Activated CD8-positive, alpha-beta T cell treated with anti-CD3 and anti-CD28 coated beads for 36 hours (primary cell): ENCODE results near the gene SLC6A11. TPM values are rescaled to one million over a fixed set of nuclear protein-coding genes. Genes with fewer than 3 reads are reported as not detected.

ENCODE experiments used
- ATAC-seq: fragments of 200-7000 bp; cut with Tn5 transposase; one replicate; pipeline ENCODE4 v1.10.0; 2021; ENCODE audit warnings: mild to moderate bottlenecking, moderate library complexity
- CTCF ChIA-PET: fragments of 350-600 bp; sonication (Branson Sonifier 250); formaldehyde crosslinking; loops from one replicate; lab custom pipeline; 2021; ENCODE audit warnings: antibody characterized with exemption; lab: Charles Lee
- POLR2A ChIA-PET: fragments of 350-600 bp; sonication (Branson Sonifier 250); formaldehyde crosslinking; loops from one replicate; lab custom pipeline; 2021; ENCODE audit warnings: antibody characterized with exemption; lab: Charles Lee
- DNase-seq: peaks from one replicate; pipeline ENCODE4 v3.0.0-alpha.2; 2020
- H3K27ac Mint-ChIP-seq: one replicate; pipeline ENCODE4 v1.8.0; 2021; ENCODE audit warnings: mild to moderate bottlenecking, mixed read lengths
- H3K27me3 Mint-ChIP-seq: one replicate; pipeline ENCODE4 v1.8.0; 2021; ENCODE audit warnings: mixed read lengths
- H3K36me3 Mint-ChIP-seq: one replicate; pipeline ENCODE4 v1.8.0; 2021; ENCODE audit warnings: low read depth, mixed read lengths
- H3K4me1 Mint-ChIP-seq: one replicate; pipeline ENCODE4 v1.8.0; 2021; ENCODE audit warnings: low read depth, mixed read lengths
- H3K4me3 Mint-ChIP-seq: one replicate; pipeline ENCODE4 v1.8.0; 2021; ENCODE audit warnings: mild to moderate bottlenecking, moderate library complexity, mixed read lengths
- H3K9me3 Mint-ChIP-seq: one replicate; pipeline ENCODE4 v1.8.0; 2021; ENCODE audit warnings: mixed read lengths
- intact Hi-C: fragments of 100-400 bp; cut with micrococcal nuclease; formaldehyde crosslinking; loops from one replicate; pipeline ENCODE4 v1.10.0; 2022
- total RNA-seq, 2 experiments: library from RNA; stranded (reverse); gene quantifications; one replicate each; pipeline ENCODE4 v1.2.3, GENCODE V29; 2021
- TF ChIP-seq, protein P1 (sequence below): fragments of 200-600 bp; IDR thresholded peaks from one replicate; pipeline ENCODE4 v1.8.0; 2022; ENCODE audit warnings: antibody characterized with exemption, mild to moderate bottlenecking

SLC6A11 gene
- total RNA-seq, 2 experiments from 2014 or later: not detected

DNA sequence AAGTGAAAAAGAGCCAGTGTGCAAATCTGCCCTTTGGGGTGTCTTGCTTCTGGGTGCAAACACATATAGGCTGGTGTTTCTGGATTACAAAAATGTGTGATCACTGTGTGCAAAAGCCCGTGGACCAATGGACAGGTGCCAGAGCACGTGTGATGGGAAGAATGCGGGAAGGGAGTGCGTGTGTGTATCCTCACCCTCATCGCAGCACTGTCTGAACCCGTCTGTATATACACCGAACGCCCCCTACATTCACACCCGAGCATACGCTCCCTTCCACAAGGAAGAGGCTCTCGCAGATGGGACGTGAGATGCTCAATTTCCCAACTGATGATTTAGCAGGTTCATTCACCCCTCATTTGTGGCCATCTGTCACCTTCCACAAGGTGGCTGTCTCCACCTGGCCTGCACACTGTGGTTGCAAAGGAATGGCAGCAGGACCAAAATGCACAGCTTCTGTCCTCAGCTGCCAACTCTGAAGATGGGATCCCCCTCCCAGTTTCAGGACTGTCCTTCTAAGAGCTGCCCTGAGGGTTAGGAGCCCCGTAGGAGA, 157.1 kb downstream of the SLC6A11 start:
- TF ChIP-seq, protein P1, sequence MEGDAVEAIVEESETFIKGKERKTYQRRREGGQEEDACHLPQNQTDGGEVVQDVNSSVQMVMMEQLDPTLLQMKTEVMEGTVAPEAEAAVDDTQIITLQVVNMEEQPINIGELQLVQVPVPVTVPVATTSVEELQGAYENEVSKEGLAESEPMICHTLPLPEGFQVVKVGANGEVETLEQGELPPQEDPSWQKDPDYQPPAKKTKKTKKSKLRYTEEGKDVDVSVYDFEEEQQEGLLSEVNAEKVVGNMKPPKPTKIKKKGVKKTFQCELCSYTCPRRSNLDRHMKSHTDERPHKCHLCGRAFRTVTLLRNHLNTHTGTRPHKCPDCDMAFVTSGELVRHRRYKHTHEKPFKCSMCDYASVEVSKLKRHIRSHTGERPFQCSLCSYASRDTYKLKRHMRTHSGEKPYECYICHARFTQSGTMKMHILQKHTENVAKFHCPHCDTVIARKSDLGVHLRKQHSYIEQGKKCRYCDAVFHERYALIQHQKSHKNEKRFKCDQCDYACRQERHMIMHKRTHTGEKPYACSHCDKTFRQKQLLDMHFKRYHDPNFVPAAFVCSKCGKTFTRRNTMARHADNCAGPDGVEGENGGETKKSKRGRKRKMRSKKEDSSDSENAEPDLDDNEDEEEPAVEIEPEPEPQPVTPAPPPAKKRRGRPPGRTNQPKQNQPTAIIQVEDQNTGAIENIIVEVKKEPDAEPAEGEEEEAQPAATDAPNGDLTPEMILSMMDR: no peak
- ATAC-seq (no peak), DNase-seq (no peak)
- Mint-ChIP-seq H3K27me3 (peaks cover 8% of the 10 kb centered on the region), H3K9me3 (no peaks in the 10 kb centered on the region), H3K4me3 (no peak overlapping the region), H3K4me1 (no peaks in the 10 kb centered on the region), H3K36me3 (no peaks in the 10 kb centered on the region), H3K27ac (no peak overlapping the region)
- ChIA-PET POLR2A (no interaction called here), CTCF (no interaction called here)
- intact Hi-C loops: no loop called here

DNA sequence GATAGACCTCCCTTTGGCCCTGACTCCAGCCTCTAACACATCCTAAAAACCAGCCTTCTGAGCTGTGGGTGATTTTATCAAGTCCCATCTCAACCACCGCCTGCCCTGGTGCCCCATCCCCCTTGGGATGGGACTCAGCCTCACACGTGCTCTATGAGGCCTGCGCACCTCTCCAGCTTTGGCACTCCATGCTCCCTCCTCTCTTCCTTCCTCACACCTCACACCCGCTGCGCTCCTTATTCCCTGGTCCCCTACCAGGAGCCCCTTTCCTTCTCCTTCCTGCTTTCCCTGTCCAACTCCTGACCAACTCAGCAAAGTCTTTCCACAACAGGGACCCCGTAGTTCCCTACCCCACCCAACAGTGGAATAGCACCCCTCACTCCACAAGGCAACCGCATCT, 158.1 kb downstream of the SLC6A11 start:
- TF ChIP-seq, protein P1: no peak
- Mint-ChIP-seq H3K4me3 (no peak overlapping the region), H3K4me1 (no peaks in the 10 kb centered on the region), H3K36me3 (no peaks in the 10 kb centered on the region), H3K9me3 (no peaks in the 10 kb centered on the region), H3K27me3 (peaks cover 10% of the 10 kb centered on the region), H3K27ac (no peak overlapping the region)
- CTCF ChIA-PET: no interaction called here
- intact Hi-C loops: no loop called here
- ATAC-seq (no peak), DNase-seq (no peak)
- POLR2A ChIA-PET: no interaction called here

DNA sequence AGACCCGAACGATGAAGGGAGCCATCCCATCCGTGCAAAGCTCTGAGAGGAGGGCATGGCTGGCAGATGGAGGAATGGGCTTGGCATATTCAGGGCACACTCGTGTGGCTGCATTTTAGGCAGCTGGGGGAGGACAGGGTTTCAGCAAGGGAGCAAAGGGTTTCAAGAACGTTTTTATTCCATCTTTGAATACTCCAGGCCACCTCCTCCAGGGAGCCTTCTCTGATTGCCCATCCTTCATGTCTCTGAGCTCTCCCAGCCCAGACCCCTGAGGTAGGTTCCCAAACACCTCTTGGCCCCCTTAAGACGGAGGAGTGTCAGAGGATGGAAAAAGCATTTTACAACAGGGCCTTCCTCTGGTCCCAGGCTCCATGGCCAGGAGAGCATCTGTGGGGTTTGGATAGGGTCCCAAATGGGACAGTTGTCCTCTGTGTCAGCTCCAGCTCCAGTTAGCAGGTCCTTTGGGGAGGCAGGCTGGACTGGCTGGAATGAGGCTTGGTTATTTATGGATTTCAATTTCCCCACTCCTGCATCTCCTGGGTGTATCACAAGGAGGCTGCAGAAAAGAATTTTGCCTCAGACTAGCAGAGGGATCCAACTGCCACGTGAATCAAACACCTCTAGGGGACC, 158.8 kb downstream of the SLC6A11 start:
- Mint-ChIP-seq H3K27me3 (peaks cover 10% of the 10 kb centered on the region), H3K9me3 (no peaks in the 10 kb centered on the region), H3K36me3 (no peaks in the 10 kb centered on the region), H3K27ac (no peak overlapping the region), H3K4me3 (no peak overlapping the region), H3K4me1 (no peaks in the 10 kb centered on the region)
- TF ChIP-seq, protein P1: no peak
- CTCF ChIA-PET: no interaction called here
- DNase-seq (no peak), ATAC-seq (no peak)
- intact Hi-C loops: no loop called here
- POLR2A ChIA-PET: no interaction called here

DNA sequence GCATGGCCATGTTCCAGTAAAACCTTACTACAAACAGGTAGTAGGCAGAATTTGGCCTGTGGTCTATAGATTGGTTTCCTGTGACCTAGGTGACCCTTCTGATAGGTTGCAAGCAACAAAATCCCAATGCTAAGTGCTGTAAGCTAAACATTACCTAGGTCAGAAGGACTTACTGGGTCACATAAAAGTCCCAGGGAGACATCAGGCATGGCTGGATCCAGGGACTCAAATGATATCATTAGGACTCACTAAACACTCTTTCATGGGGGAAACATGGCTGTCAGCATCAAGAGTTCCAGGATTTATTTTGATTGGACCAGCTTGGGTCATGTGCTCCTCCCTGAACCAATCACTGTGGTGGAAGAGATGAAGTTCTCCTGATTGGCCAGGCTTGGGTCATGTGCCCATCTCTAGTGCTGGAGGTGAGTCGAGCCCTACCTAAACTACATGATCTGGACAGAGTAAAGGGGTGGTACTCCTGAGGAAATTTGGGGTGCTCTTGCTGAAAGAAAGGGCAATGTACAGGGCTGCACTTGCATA, 159.7 kb downstream of the SLC6A11 start:
- ATAC-seq: no peak
- Mint-ChIP-seq H3K27ac (no peak overlapping the region), H3K4me1 (no peaks in the 10 kb centered on the region), H3K27me3 (peaks cover 12% of the 10 kb centered on the region), H3K4me3 (no peak overlapping the region), H3K36me3 (no peaks in the 10 kb centered on the region), H3K9me3 (no peaks in the 10 kb centered on the region)
- TF ChIP-seq, protein P1: no peak
- intact Hi-C loops: no loop called here
- DNase-seq: no peak
- ChIA-PET CTCF (no interaction called here), POLR2A (no interaction called here)

DNA sequence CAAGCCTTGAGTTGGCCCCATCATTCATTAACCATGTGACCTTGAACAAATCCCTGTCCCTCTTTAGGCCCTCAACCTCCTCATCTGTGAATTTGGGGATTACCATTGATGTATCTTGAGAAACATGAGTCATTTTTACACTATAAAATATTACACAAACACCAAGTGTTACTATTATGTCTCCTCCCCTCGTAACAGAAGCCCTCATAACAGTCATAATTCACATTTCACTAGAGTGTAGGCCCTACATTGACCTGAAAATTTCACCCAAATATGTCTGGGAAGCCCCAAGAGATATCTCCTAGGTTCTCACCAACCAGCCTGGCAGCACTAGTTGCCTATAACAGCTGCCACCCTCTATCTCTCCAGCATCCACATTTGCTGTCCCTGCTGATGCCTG, 160.7 kb downstream of the SLC6A11 start:
- no peak overlapping the region for H3K27ac Mint-ChIP-seq
- DNase-seq: no peak
- ChIA-PET CTCF (no interaction called here), POLR2A (no interaction called here)
- H3K9me3 Mint-ChIP-seq: no peaks in the 10 kb centered on the region
- intact Hi-C loops: no loop called here
- no peaks in the 10 kb centered on the region for H3K36me3 Mint-ChIP-seq
- H3K4me3 Mint-ChIP-seq: no peak overlapping the region
- TF ChIP-seq, protein P1: no peak
- peaks cover 15% of the 10 kb centered on the region for H3K27me3 Mint-ChIP-seq
- H3K4me1 Mint-ChIP-seq: no peaks in the 10 kb centered on the region
- no peak for ATAC-seq
